Measurements from ENCODE around the gene SWI5.

GRCh38 chr9:128249908-128250838 lies 25.9 kb upstream of the SWI5 start:
- TF ChIP-seq ZNF830 (CRISPR knock-in tag; IDR thresholded peaks at IDR 0.05) (no peak), ZBTB40 (IDR thresholded peaks at IDR 0.05) (no peak), ZBTB40 (CRISPR knock-in tag; IDR thresholded peaks at IDR 0.05) (no peak), MIER1 (IDR thresholded peaks at IDR 0.05; ENCODE audit: low read depth) (no peak)
